H1 (cell line): ENCODE results near the gene GALNT13. TPM values are rescaled to one million over a fixed set of nuclear protein-coding genes. Genes with fewer than 3 reads are reported as not detected.

ENCODE experiments used
- FOSL1 ChIP-seq: IDR thresholded peaks from 2 replicates; pipeline ENCODE4 v1.6.1; 2011; ENCODE audit warnings: mild to moderate bottlenecking, low read depth, low read length, moderate library complexity; ENCODE audit not compliant: insufficient read depth
- RAD21 ChIP-seq, 2 experiments: IDR thresholded peaks in 1 of 2; conservative IDR thresholded peaks in 1 of 2; 2 replicates each; pipeline ENCODE4 v1.6.1; 2011; ENCODE audit warnings: low read depth in 2 of 2, low read length in 2 of 2, improper control_type of control experiment in 1 of 2, inconsistent platforms in 1 of 2, mild to moderate bottlenecking in 1 of 2, moderate library complexity in 1 of 2
- SIN3A ChIP-seq, 2 experiments: IDR thresholded peaks in 1 of 2; conservative IDR thresholded peaks in 1 of 2; 2 replicates each; pipeline ENCODE4 v1.6.1; 2011 to 2012; ENCODE audit warnings: low read length in 2 of 2, improper control_type of control experiment in 1 of 2, low read depth in 1 of 2, mild to moderate bottlenecking in 1 of 2
- polyA plus RNA-seq, 7 experiments: library from polyadenylated mRNA; depleted of rRNA in 3 of 7; stranded (reverse) in 5 of 7; unstranded in 2 of 7; fragments of >200 nt in 5 of 7; fragments of 200-250 nt in 2 of 7; gene quantifications; 1 replicate in 5 of 7; 2 replicates in 1 of 7; 4 replicates in 1 of 7; pipeline versions ENCODE4 v1.2.1 to v1.2.3, GENCODE V29; 2011 to 2013; ENCODE audit warnings: missing spikeins in 2 of 7, mixed read lengths in 2 of 7
- total RNA-seq: library from RNA; stranded (reverse); fragmentation: NEBNext Ultra II Directional; extraction: Animal tissue kit (Norgen Biotek cat#: 25700); gene quantifications from 2 replicates; pipeline ENCODE4 v1.2.1, GENCODE V29; 2021

GALNT13 gene
- total and polyA plus RNA-seq, 2 of the 8 experiments (the other 6 are each of a cell fraction or from before 2014, with no cell fraction given): 3.2 to 9.6 TPM

DNA sequence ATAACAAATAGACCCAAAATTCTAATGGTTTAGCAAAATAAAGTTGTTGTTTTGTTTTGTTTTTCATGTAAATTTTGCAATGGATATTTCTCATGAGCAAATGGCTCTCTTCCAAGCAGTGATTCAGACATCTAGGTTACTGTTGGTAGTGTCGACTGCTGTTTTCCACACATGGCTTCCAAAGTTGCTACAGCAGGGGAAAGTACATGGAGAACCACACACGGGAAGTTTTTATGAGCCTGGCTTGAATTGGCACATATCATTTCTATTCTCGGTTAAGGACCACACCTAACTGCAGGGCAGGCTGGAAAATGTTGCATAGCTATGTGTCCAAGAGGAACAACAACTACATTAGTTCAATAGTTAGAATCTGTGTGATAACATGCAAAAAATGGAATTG lies 262.1 kb downstream of the GALNT13 start (continued):
- no peak for TF ChIP-seq FOSL1
- TF ChIP-seq RAD21 (IDR thresholded peaks at IDR 0.05 in 1 of 2, conservative IDR thresholded peaks at IDR 0.05 in 1 of 2; ENCODE audit: low read depth in 2 of 2, low read length in 2 of 2): no peak
- TF ChIP-seq SIN3A (conservative IDR thresholded peaks at IDR 0.05 in 1 of 2, IDR thresholded peaks at IDR 0.05 in 1 of 2; ENCODE audit: low read depth in 1 of 2, low read length in 2 of 2): no peak
